Sigmoid colon (tissue), 7 donors: Measurements from ENCODE around the gene RALA. TPM values are rescaled to one million over a fixed set of nuclear protein-coding genes. Genes with fewer than 3 reads are reported as not detected.
A peak's percentile ranks its signal among the peaks of the same experiment; 100 is the strongest.

ENCODE experiments used
- DNase-seq: peaks from one replicate; pipeline ENCODE4 v3.0.0-alpha.2; 2019
- H3K27ac ChIP-seq, 4 donors: fragments of 200-600 bp; sonication (generic); one replicate each; pipeline ENCODE4 v1.5.1; 2016 to 2019; ENCODE audit warnings: mild to moderate bottlenecking in 1 of 4
- H3K27me3 ChIP-seq, 3 donors: fragments of 200-600 bp; sonication (generic); one replicate each; pipeline ENCODE4 v1.5.1; 2019; ENCODE audit warnings: mild to moderate bottlenecking in 1 of 3
- H3K36me3 ChIP-seq, 4 donors: fragments of 200-600 bp; sonication (generic); one replicate each; pipeline ENCODE4 v1.5.1; 2016 to 2019
- H3K4me1 ChIP-seq, 4 donors: fragments of 200-600 bp; sonication (generic); one replicate each; pipeline ENCODE4 v1.5.1; 2017 to 2019
- H3K4me3 ChIP-seq, 4 donors: fragments of 200-600 bp; sonication (generic); one replicate each; pipeline ENCODE4 v1.5.1; 2017 to 2019; ENCODE audit warnings: mild to moderate bottlenecking in 2 of 4, moderate library complexity in 1 of 4
- H3K9me3 ChIP-seq, 4 donors: fragments of 200-600 bp in 3 of 4; sonication (generic) in 3 of 4; one replicate each; pipeline versions ENCODE4 v1.5.1 to v1.6.1; 2013 to 2019
- EP300 ChIP-seq, 4 donors: sonication (generic); formaldehyde crosslinking; IDR thresholded peaks; one replicate each; pipeline ENCODE4 v1.6.1; 2017; ENCODE audit warnings: antibody characterized with exemption in 4 of 4
- POLR2A ChIP-seq, 2 donors: fragments of 450-650 bp; IDR thresholded peaks; one replicate each; pipeline ENCODE4 v1.6.1; 2016; ENCODE audit warnings: antibody characterized with exemption in 2 of 2, mild to moderate bottlenecking in 2 of 2, moderate library complexity in 2 of 2
- POLR2AphosphoS5 ChIP-seq, 4 donors: sonication (generic); formaldehyde crosslinking; IDR thresholded peaks; one replicate each; pipeline ENCODE4 v1.6.1; 2017; ENCODE audit warnings: antibody characterized with exemption in 4 of 4
- WGBS, 2 donors: extraction: QIAGEN DNeasy Blood & Tissue Kit; methylation state at CpG; one replicate each; pipeline ENCODE4 v1.1.7; 2013; 5-methylcytosine and 5-hydroxymethylcytosine counted together
- intact Hi-C: fragments of 100-400 bp; cut with DNase I; formaldehyde crosslinking; loops from one replicate; pipeline ENCODE4 v1.15.1; 2023
- polyA plus RNA-seq, 3 donors: library from polyadenylated mRNA; stranded (reverse); fragments of 200-250 nt; gene quantifications; one replicate each; pipeline ENCODE4 v1.2.3, GENCODE V29; 2013
- total RNA-seq, 4 donors: library from RNA; depleted of rRNA; stranded (reverse); fragments of >200 nt; gene quantifications; one replicate each; pipeline ENCODE4 v1.1.0, GENCODE V29; 2016
- TF ChIP-seq, protein P1 (sequence below), 4 experiments: fragments of 450-650 bp in 3 of 4; fragments of 200-600 bp in 1 of 4; IDR thresholded peaks; one replicate each; pipeline ENCODE4 v1.5.1; 2016 to 2019; ENCODE audit warnings: antibody characterized with exemption in 4 of 4, mild to moderate bottlenecking in 3 of 4, moderate library complexity in 2 of 4
- donor health status: healthy with polysubstance abuse.
- donor health status: Bipolar disorder and iron deficiency.
- donor health status: healthy.

RALA gene
- total and polyA plus RNA-seq, 7 donors = 11.5 to 68.0 (median 19.6) TPM

GRCh38 chr7:39734633-39735004 lies 111.2 kb downstream of the RALA start:
- DNase-seq = no peak
- Histone ChIP-seq H3K4me3 (no peak overlapping the region), H3K4me1 (peaks cover 0 to 23% (median 13%) of the 10 kb centered on the region in 4 donors), H3K9me3 (no peaks in the 10 kb centered on the region), H3K27me3 (no peaks in the 10 kb centered on the region), H3K27ac (no peak overlapping the region), H3K36me3 (no peaks in the 10 kb centered on the region)
- intact Hi-C loops = loop anchor here (5.0 kb wide), 1 partner anchor 152 kb away; no protein-coding TSS in a partner anchor
- WGBS, 2 donors = 64 to 65% methylated on average over 2 of the region's 2 CpGs
- TF ChIP-seq EP300 (IDR thresholded peaks at IDR 0.05) (no peak), POLR2AphosphoS5 (IDR thresholded peaks at IDR 0.05) (no peak), POLR2A (IDR thresholded peaks at IDR 0.05) (no peak)
- TF ChIP-seq, protein P1, sequence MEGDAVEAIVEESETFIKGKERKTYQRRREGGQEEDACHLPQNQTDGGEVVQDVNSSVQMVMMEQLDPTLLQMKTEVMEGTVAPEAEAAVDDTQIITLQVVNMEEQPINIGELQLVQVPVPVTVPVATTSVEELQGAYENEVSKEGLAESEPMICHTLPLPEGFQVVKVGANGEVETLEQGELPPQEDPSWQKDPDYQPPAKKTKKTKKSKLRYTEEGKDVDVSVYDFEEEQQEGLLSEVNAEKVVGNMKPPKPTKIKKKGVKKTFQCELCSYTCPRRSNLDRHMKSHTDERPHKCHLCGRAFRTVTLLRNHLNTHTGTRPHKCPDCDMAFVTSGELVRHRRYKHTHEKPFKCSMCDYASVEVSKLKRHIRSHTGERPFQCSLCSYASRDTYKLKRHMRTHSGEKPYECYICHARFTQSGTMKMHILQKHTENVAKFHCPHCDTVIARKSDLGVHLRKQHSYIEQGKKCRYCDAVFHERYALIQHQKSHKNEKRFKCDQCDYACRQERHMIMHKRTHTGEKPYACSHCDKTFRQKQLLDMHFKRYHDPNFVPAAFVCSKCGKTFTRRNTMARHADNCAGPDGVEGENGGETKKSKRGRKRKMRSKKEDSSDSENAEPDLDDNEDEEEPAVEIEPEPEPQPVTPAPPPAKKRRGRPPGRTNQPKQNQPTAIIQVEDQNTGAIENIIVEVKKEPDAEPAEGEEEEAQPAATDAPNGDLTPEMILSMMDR (IDR thresholded peaks at IDR 0.05) = no peak

DNA sequence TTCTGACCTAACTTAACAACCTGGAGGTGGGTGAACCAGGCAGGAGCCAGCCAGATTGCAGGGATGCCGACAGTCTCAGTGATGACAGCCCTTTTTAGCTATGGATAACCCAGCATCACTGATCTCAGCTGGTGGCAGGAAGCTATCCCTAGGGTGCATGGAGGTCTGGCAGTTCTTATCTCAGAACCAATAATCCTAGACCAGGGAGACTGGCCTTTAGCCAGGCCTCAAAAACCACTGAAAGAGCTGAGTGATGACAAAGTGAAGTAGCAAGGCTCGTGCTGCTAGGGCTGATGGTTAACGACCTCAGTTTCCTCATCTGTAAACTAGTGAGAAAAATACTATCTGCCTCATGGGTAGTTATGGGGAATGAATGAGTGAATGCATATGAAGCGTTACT lies 112.5 kb downstream of the RALA start:
- DNase-seq = no peak
- TF ChIP-seq, protein P1 (IDR thresholded peaks at IDR 0.05) = no peak
- TF ChIP-seq EP300 (IDR thresholded peaks at IDR 0.05) = no peak
- no peak for TF ChIP-seq POLR2AphosphoS5 (IDR thresholded peaks at IDR 0.05)
- no peak for TF ChIP-seq POLR2A (IDR thresholded peaks at IDR 0.05)
- WGBS, 2 donors = 69 to 74% methylated on average over 4 of the region's 4 CpGs
- Histone ChIP-seq H3K9me3 (no peaks in the 10 kb centered on the region), H3K36me3 (no peaks in the 10 kb centered on the region), H3K27me3 (no peaks in the 10 kb centered on the region), H3K4me3 (no peak overlapping the region), H3K27ac (no peak overlapping the region), H3K4me1 (peaks cover 0 to 23% (median 13%) of the 10 kb centered on the region in 4 donors)
- intact Hi-C loops = no loop called here

- DNase-seq = no peak
- Histone ChIP-seq H3K9me3 (no peaks in the 10 kb centered on the region), H3K27me3 (no peaks in the 10 kb centered on the region), H3K36me3 (peaks cover 0 to 3% (median 0%) of the 10 kb centered on the region in 4 donors), H3K4me1 (no peaks in the 10 kb centered on the region), H3K4me3 (no peak overlapping the region), H3K27ac (no peak overlapping the region)
- WGBS, 2 donors = 80 to 93% methylated on average over 13 of the region's 13 CpGs
- intact Hi-C loops = no loop called here
- TF ChIP-seq EP300 (IDR thresholded peaks at IDR 0.05) = no peak
- TF ChIP-seq POLR2AphosphoS5 (IDR thresholded peaks at IDR 0.05) = no peak
- TF ChIP-seq, protein P1 (IDR thresholded peaks at IDR 0.05) = peak in 1 of 4 experiments; percentile 24
- no peak for TF ChIP-seq POLR2A (IDR thresholded peaks at IDR 0.05)
Observed at GRCh38 chr7:39741942-39742623, 118.7 kb downstream of the RALA start.

GRCh38 chr7:39744620-39745019 lies 121.2 kb downstream of the RALA start:
- TF ChIP-seq POLR2AphosphoS5 (IDR thresholded peaks at IDR 0.05) = no peak

GRCh38 chr7:39745320-39745719 lies 121.9 kb downstream of the RALA start:
- H3K27me3 ChIP-seq = no peaks in the 10 kb centered on the region
- intact Hi-C loops = no loop called here
- H3K36me3 ChIP-seq = peaks cover 0 to 3% (median 0%) of the 10 kb centered on the region in 4 donors
- DNase-seq = no peak
- TF ChIP-seq POLR2AphosphoS5 (IDR thresholded peaks at IDR 0.05) = no peak
- no peak for TF ChIP-seq EP300 (IDR thresholded peaks at IDR 0.05)
- TF ChIP-seq, protein P1 (IDR thresholded peaks at IDR 0.05) = no peak
- no peak for TF ChIP-seq POLR2A (IDR thresholded peaks at IDR 0.05)
- no peak overlapping the region for H3K4me3 ChIP-seq
- H3K27ac ChIP-seq = no peak overlapping the region
- 52 to 69% methylated on average over 4 of the region's 4 CpGs for WGBS, 2 donors
- peaks cover 0 to 4% (median 0%) of the 10 kb centered on the region in 4 donors for H3K4me1 ChIP-seq
- no peaks in the 10 kb centered on the region for H3K9me3 ChIP-seq

More at GRCh38 chr7:39744620-39745019, 121.2 kb downstream of the RALA start:
- Histone ChIP-seq H3K9me3 (no peaks in the 10 kb centered on the region), H3K4me3 (no peak overlapping the region), H3K27me3 (no peaks in the 10 kb centered on the region), H3K4me1 (peaks cover 0 to 4% (median 0%) of the 10 kb centered on the region in 4 donors), H3K27ac (no peak overlapping the region), H3K36me3 (peaks cover 0 to 3% (median 0%) of the 10 kb centered on the region in 4 donors)
- intact Hi-C loops = no loop called here
- DNase-seq = no peak
- WGBS, 2 donors = 88 to 89% methylated on average over 2 of the region's 2 CpGs
